ENCODE measurements around the gene TMEM101.

DNA sequence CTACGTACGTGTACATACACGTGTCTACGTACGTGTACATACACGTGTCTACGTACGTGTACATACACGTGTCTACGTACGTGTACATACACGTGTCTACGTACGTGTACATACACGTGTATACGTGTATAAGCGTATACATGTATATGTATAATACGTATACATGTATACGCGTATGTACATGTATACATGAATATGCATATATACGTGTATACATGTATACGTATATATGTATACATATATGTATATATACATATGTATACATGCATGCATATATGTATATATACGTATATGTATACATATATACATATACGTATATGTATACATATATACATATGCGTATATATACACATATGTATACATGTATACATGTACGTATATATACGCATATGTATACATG, 38.9 kb downstream of the TMEM101 start:
- TF ChIP-seq, protein P1, sequence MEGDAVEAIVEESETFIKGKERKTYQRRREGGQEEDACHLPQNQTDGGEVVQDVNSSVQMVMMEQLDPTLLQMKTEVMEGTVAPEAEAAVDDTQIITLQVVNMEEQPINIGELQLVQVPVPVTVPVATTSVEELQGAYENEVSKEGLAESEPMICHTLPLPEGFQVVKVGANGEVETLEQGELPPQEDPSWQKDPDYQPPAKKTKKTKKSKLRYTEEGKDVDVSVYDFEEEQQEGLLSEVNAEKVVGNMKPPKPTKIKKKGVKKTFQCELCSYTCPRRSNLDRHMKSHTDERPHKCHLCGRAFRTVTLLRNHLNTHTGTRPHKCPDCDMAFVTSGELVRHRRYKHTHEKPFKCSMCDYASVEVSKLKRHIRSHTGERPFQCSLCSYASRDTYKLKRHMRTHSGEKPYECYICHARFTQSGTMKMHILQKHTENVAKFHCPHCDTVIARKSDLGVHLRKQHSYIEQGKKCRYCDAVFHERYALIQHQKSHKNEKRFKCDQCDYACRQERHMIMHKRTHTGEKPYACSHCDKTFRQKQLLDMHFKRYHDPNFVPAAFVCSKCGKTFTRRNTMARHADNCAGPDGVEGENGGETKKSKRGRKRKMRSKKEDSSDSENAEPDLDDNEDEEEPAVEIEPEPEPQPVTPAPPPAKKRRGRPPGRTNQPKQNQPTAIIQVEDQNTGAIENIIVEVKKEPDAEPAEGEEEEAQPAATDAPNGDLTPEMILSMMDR (conservative IDR thresholded peaks at IDR 0.05 in 1 of 2, IDR thresholded peaks at IDR 0.05 in 1 of 2; ENCODE audit: low read depth in 1 of 2, low read length in 2 of 2) = no peak
- TF ChIP-seq EZH2 (IDR thresholded peaks at IDR 0.05; ENCODE audit: low read length, missing control alignments) = no peak

Data from fibroblast of lung (primary cell).